Mammary epithelial cell (primary cell): ENCODE measurements around the gene ZNF664.

Experiments used
- EZH2 ChIP-seq: IDR thresholded peaks from 2 replicates; pipeline ENCODE4 v1.6.1; 2012; ENCODE audit warnings: low read length, inconsistent platforms, borderline replicate concordance
- TF ChIP-seq, protein P1 (sequence below), 2 donors: IDR thresholded peaks in 1 of 2; conservative IDR thresholded peaks in 1 of 2; 2 replicates each; pipeline ENCODE4 v1.5.1; 2011 to 2012; ENCODE audit warnings: inconsistent platforms in 2 of 2, low read length in 2 of 2, mild to moderate bottlenecking in 2 of 2, control low read depth in 1 of 2, low read depth in 1 of 2; ENCODE audit not compliant: insufficient read depth in 1 of 2; ENCODE audit errors: extremely low read depth in 1 of 2

DNA sequence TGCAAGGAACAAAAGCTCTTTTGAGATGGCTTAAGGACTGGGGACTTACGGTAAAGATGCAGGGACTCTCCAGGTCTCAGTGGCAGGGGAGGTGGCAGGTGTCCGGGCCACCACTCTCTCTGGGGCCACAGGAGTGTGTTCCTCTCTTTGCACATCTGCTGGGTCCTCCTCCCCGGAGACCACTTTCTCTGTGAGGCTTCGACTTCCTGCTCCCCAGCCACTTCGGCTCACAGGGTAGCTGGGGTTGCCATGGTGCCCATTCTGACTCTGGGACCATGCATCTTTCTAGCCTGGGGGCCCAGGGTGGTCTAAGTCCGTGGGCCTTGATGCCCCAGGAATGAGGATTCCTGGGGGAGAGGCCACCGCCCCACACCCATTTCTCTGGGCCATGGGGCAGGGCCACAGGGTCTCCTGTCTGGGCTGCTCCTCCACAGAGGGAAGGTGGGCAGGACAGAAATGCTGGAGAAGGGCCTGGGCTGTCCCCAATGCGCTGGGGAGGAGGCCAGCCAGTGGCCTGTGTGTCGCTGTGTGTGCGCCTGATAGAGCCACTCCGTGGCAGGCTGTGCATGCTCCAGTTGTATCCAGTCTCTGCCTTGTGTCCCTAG is 38.9 kb upstream of the ZNF664 start:
- TF ChIP-seq, protein P1, sequence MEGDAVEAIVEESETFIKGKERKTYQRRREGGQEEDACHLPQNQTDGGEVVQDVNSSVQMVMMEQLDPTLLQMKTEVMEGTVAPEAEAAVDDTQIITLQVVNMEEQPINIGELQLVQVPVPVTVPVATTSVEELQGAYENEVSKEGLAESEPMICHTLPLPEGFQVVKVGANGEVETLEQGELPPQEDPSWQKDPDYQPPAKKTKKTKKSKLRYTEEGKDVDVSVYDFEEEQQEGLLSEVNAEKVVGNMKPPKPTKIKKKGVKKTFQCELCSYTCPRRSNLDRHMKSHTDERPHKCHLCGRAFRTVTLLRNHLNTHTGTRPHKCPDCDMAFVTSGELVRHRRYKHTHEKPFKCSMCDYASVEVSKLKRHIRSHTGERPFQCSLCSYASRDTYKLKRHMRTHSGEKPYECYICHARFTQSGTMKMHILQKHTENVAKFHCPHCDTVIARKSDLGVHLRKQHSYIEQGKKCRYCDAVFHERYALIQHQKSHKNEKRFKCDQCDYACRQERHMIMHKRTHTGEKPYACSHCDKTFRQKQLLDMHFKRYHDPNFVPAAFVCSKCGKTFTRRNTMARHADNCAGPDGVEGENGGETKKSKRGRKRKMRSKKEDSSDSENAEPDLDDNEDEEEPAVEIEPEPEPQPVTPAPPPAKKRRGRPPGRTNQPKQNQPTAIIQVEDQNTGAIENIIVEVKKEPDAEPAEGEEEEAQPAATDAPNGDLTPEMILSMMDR (conservative IDR thresholded peaks at IDR 0.05 in 1 of 2, IDR thresholded peaks at IDR 0.05 in 1 of 2; ENCODE audit: extremely low read depth in 1 of 2, insufficient read depth in 1 of 2, low read depth in 1 of 2, low read length in 2 of 2) = no peak
- TF ChIP-seq EZH2 = no peak
